LNCaP clone FGC (cell line): ENCODE data around the gene NAALADL2.
A peak's percentile ranks its signal among the peaks of the same experiment; 100 is the strongest.

ENCODE experiments used
- DNase-seq: peaks from one replicate; pipeline ENCODE4 v3.0.0-alpha.2; 2011; ENCODE audit warnings: low read depth
- H3K4me3 ChIP-seq: 2 replicates; pipeline ENCODE4 v1.5.1; 2011; ENCODE audit warnings: mild to moderate bottlenecking, low read depth, low read length, control low read depth
- TF ChIP-seq, protein P1 (sequence below): IDR thresholded peaks from 2 replicates; pipeline ENCODE4 v1.5.1; 2012; ENCODE audit warnings: mild to moderate bottlenecking; ENCODE audit not compliant: control insufficient read depth, insufficient read depth; ENCODE audit errors: extremely low read depth

NAALADL2 gene

DNA sequence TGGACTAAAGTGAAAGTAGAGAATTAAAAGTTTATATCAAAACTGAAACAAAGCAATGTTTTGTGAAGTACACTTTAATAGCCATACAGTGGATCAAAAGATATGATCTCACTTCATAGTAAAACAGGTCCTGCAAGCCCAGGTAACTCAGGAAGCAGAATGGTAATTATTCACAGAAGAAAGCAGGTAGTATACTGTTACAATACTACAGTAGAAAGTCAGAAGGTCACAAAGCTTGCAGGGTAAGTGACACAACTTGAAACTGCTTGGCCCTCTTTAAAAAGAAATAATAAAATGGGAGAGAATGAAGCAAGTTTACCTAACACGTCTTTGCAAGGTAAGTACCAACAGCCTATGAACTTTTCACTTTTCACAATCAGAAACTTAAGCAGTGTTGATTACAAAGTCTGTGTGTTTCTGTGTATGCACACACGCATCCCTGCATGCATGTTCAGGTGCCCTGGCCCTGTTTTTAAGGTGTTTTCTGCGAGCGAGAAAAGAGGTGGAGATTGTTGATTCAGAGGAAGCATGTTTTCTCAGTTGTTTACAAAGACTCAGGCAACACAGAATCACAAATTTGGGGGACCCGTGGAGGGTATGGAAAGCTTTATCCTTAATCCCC is at the start of gene NAALADL2:
Gene NAALADL2 (plus strand): TSS at position 221 of the 622 bp plus-strand sequence.
- peak; percentile 81 for DNase-seq
- H3K4me3 ChIP-seq, result peak within 1 kb of the TSS; percentile 65
- TF ChIP-seq, protein P1, sequence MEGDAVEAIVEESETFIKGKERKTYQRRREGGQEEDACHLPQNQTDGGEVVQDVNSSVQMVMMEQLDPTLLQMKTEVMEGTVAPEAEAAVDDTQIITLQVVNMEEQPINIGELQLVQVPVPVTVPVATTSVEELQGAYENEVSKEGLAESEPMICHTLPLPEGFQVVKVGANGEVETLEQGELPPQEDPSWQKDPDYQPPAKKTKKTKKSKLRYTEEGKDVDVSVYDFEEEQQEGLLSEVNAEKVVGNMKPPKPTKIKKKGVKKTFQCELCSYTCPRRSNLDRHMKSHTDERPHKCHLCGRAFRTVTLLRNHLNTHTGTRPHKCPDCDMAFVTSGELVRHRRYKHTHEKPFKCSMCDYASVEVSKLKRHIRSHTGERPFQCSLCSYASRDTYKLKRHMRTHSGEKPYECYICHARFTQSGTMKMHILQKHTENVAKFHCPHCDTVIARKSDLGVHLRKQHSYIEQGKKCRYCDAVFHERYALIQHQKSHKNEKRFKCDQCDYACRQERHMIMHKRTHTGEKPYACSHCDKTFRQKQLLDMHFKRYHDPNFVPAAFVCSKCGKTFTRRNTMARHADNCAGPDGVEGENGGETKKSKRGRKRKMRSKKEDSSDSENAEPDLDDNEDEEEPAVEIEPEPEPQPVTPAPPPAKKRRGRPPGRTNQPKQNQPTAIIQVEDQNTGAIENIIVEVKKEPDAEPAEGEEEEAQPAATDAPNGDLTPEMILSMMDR, result no peak

DNA sequence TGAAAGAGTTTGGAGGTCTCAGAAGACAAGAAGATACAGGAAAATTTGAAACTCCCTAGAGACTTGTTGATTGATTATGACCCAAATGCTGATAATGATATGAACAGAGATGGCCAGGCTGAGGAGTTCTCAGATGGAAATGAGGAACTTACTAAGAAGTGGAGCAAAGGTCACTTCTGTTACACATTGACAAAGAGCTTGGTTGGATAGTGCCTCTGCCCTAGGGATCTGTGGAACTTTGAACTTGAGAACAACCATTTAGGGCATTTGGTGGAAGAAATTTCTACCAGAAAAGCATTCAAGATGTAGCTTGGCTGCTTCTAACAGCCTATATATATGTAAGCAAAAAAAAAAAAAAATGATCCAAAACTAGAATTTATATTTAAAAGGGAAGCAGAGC is 48.9 kb upstream of the NAALADL2 start:
- DNase-seq, result no peak
- TF ChIP-seq, protein P1, result no peak
- H3K4me3 ChIP-seq, result no peak overlapping the region

DNA sequence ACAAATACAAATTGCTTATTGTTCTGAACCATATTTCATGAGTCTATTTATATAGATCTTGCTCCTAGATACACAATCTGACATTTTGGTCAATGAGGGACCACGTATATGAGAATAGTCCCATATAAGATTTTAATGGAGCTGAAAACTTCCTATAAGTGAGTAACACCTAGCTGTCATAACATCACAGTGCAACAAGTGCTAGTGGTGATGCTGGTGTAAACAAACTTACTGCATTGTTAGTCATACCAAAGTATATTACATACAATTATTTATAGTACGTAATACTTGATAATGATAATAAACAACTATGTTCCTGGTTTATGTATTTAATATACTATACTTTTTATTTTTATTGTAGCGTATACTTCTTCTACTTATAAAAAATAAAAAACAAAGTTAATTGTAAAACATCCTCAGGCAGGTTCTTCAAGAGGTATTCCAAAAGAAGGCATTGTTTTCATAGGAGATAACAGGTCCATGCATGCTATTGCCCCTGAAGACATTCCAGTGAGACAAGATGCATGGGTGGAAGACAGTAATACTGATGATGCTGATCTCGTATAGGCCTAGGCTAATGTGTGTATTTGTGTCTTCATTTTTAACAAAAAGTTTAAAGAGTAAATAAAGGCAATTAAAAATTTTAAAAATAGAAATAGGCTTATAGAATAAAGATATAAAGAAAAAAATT is 46.8 kb upstream of the NAALADL2 start:
- no peak overlapping the region for H3K4me3 ChIP-seq
- no peak for DNase-seq
- TF ChIP-seq, protein P1, result no peak

DNA sequence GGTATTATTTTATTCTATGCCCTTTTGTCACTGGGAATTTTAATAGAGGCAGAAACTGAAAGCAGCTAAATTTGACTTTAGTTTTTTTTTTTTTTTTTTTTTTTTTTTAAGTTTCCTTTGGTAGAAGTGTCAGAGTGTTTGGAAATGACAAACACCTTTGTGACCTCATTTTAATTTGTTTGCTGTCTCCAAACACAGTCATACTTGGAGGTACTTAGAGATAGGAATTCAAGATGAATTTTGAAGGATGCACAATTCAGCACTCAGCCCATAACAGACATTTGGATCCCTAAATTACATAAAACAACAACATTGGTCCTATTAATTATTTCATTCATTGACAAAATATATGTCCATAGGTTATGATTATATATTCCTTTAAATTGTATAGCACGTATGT is 43.4 kb upstream of the NAALADL2 start:
- TF ChIP-seq, protein P1, result no peak
- DNase-seq, result no peak

DNA sequence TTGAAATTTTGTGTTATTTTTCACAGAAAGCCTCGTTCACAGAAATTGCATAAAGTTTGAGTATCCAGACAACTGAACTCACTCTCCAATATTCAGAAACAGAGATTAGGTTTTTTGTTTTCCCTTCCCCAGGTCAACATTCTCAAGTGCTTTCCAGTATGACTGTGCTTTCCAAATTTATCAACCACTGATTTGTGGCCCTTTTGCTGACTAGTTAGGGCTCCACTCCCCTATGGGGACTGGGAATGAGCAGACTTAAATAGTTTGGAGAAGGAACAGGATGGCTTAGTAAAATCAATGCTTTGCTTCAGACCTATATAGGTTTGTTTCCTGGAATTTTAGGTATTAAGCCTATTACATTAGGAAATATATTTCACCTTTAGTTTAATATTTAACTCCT is 38.2 kb upstream of the NAALADL2 start:
- TF ChIP-seq, protein P1, result no peak
- DNase-seq, result no peak

More for the DNA sequence above, 43.4 kb upstream of the NAALADL2 start:
- no peak overlapping the region for H3K4me3 ChIP-seq

DNA sequence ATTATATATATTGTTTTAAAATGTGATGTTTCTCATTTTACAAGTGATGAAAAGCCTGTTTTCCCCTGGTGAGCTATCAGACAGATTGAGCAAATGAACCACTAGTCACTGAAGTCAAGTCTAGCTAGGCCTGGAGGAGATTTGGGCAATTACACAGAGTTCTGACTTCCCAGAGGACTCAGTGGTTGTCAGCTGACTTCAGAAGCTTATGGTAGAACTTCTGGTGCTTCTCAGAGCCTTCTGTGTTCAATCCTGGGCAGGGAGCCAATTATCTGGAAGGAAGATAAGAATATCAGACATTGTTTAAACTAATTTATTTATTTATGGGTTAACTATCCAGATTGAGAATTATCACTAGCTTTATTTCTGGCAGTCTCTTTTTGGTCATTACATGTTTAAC is 37.7 kb upstream of the NAALADL2 start:
- TF ChIP-seq, protein P1, result no peak
- no peak for DNase-seq
- no peak overlapping the region for H3K4me3 ChIP-seq

More for the DNA sequence above, 38.2 kb upstream of the NAALADL2 start:
- no peak overlapping the region for H3K4me3 ChIP-seq

DNA sequence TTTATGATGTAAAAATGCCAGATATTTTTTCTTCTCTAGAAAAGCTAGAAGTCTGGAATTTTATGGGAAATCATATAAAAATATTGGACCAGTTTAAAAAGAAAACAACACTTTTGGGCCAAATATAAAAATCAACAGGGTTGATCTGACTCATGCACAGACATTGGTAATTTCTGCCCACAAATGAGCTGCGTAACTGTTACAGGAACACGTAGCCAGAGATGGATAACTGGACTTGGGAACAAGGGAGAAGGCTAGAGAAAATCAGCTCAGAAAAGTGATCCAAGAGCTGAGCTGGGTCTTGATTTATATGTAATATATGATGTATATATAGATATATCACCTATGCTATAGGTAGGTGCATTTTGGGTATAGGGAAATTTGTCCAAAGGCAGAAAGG is 36.8 kb upstream of the NAALADL2 start:
- TF ChIP-seq, protein P1, result no peak
- DNase-seq, result no peak
- no peak overlapping the region for H3K4me3 ChIP-seq
